Psoas muscle (tissue), 8 donors: ENCODE data around the gene MAGI1. TPM values are rescaled to one million over a fixed set of nuclear protein-coding genes. Genes with fewer than 3 reads are reported as not detected.

Experiments
- ATAC-seq, 4 donors: fragments of 200-7000 bp; cut with Tn5 transposase; one replicate each; pipeline ENCODE4 v1.9.1; 2020; ENCODE audit warnings: moderate library complexity in 3 of 4, mild to moderate bottlenecking in 2 of 4
- DNase-seq, 2 donors: peaks; one replicate each; pipeline ENCODE4 v3.0.0-alpha.2; 2020
- H3K27ac ChIP-seq: fragments of 200-600 bp; one replicate; pipeline ENCODE4 v1.8.0; 2022
- H3K27me3 ChIP-seq, 3 donors: fragments of 200-600 bp in 1 of 3; one replicate each; pipeline versions ENCODE4 v1.6.1 to v1.8.0; 2013 to 2022; ENCODE audit warnings: low read length in 2 of 3, mild to moderate bottlenecking in 2 of 3, moderate library complexity in 1 of 3; ENCODE audit not compliant: insufficient read depth in 3 of 3
- H3K36me3 ChIP-seq, 2 donors: fragments of 200-600 bp in 1 of 2; one replicate each; pipeline versions ENCODE4 v1.6.1 to v1.8.0; 2013 to 2022; ENCODE audit warnings: low read depth in 1 of 2, mild to moderate bottlenecking in 1 of 2, moderate library complexity in 1 of 2; ENCODE audit not compliant: insufficient read depth in 1 of 2
- H3K4me1 ChIP-seq: fragments of 200-600 bp; one replicate; pipeline ENCODE4 v1.8.0; 2022
- H3K4me3 ChIP-seq: fragments of 200-600 bp; one replicate; pipeline ENCODE4 v1.8.0; 2022; ENCODE audit warnings: mild to moderate bottlenecking
- H3K9me3 ChIP-seq: fragments of 200-600 bp; one replicate; pipeline ENCODE4 v1.8.0; 2022
- CTCF ChIP-seq: fragments of 200-600 bp; IDR thresholded peaks from one replicate; pipeline ENCODE4 v1.8.0; 2022; ENCODE audit warnings: antibody characterized with exemption
- WGBS, 3 donors: extraction: QIAGEN DNeasy Blood & Tissue Kit; methylation state at CpG; one replicate each; pipeline versions ENCODE4 v1.1.6 to v1.1.7; 2013; 5-methylcytosine and 5-hydroxymethylcytosine counted together
- intact Hi-C, 2 donors: fragments of 100-400 bp; cut with DNase I; formaldehyde crosslinking; loops; one replicate each; pipeline versions ENCODE4 v1.11.0 to v1.14.2; 2022
- polyA plus RNA-seq, 3 donors: library from polyadenylated mRNA; stranded (reverse); fragments of 200-250 nt; gene quantifications; one replicate each; pipeline ENCODE4 v1.2.3, GENCODE V29; 2013
- total RNA-seq, 4 donors: library from RNA; stranded (reverse); fragmentation: NEBNext Ultra II Directional in 2 of 4; extraction: Animal tissue kit (Norgen Biotek cat#: 25700) in 2 of 4; gene quantifications; one replicate each; pipeline versions ENCODE4 v1.2.1 to v1.2.4, GENCODE V29; 2021 to 2023
- donor health status: healthy with polysubstance abuse.
- donor health status: DM: no; HTN: no; CAD: no; lungs with moderate emphysema.
- donor health status: Bipolar disorder and iron deficiency.
- donor health status: healthy.
- donor health status: DM: yes; HTN: yes; CAD: no.
- donor health status: DM: no; HTN: no; CAD: no.
- donor health status: DM: no; HTN: no; CAD: no.
- donor health status: DM: yes; HTN: yes; CAD: no.

The MAGI1 gene
- total and polyA plus RNA-seq, 7 donors, result 4.5 to 8.1 (median 6.3) TPM

GRCh38 chr3:65472501-65472900, 566.2 kb downstream of the MAGI1 start:
- no peak for TF ChIP-seq CTCF
- Histone ChIP-seq H3K9me3 (no peaks in the 10 kb centered on the region), H3K27ac (no peak overlapping the region), H3K27me3 (no peaks in the 10 kb centered on the region), H3K4me3 (no peak overlapping the region), H3K36me3 (no peaks in the 10 kb centered on the region), H3K4me1 (no peaks in the 10 kb centered on the region)
- intact Hi-C loops, result no loop called here
- no peak for ATAC-seq
- WGBS, 3 donors, result 67 to 93% (median 69%) methylated on average over 3 of the region's 3 CpGs
- no peak for DNase-seq

GRCh38 chr3:65466300-65466988, 572.3 kb downstream of the MAGI1 start:
- DNase-seq (no peak), ATAC-seq (no peak)
- 88 to 91% (median 88%) methylated on average over 5 of the region's 5 CpGs for WGBS, 3 donors
- no peaks in the 10 kb centered on the region for H3K36me3 ChIP-seq
- no peaks in the 10 kb centered on the region for H3K27me3 ChIP-seq
- H3K4me1 ChIP-seq, result no peaks in the 10 kb centered on the region
- no peaks in the 10 kb centered on the region for H3K9me3 ChIP-seq
- intact Hi-C loops, result no loop called here
- TF ChIP-seq CTCF, result no peak
- H3K4me3 ChIP-seq, result no peak overlapping the region
- no peak overlapping the region for H3K27ac ChIP-seq

- TF ChIP-seq CTCF, result no peak
- intact Hi-C loops, result no loop called here
- peaks cover 0 to 4% of the 10 kb centered on the region in 2 donors for H3K36me3 ChIP-seq
Measured at GRCh38 chr3:65449841-65450428, 588.8 kb downstream of the MAGI1 start.

GRCh38 chr3:65448120-65448519, 590.6 kb downstream of the MAGI1 start:
- no peak overlapping the region for H3K27ac ChIP-seq
- WGBS, 3 donors, result 84 to 85% (median 85%) methylated on average over 3 of the region's 3 CpGs
- ATAC-seq (no peak), DNase-seq (no peak)
- no peak for TF ChIP-seq CTCF
- intact Hi-C loops, result no loop called here
- no peak overlapping the region for H3K4me3 ChIP-seq
- no peaks in the 10 kb centered on the region for H3K27me3 ChIP-seq
- H3K4me1 ChIP-seq, result no peaks in the 10 kb centered on the region
- peaks cover 0 to 4% of the 10 kb centered on the region in 2 donors for H3K36me3 ChIP-seq
- no peaks in the 10 kb centered on the region for H3K9me3 ChIP-seq

More at GRCh38 chr3:65449841-65450428, 588.8 kb downstream of the MAGI1 start:
- no peak overlapping the region for H3K27ac ChIP-seq
- DNase-seq (no peak), ATAC-seq (no peak)
- H3K4me3 ChIP-seq, result no peak overlapping the region
- no peaks in the 10 kb centered on the region for H3K4me1 ChIP-seq
- H3K9me3 ChIP-seq, result no peaks in the 10 kb centered on the region
- WGBS, 3 donors, result 95 to 99% (median 96%) methylated on average over 6 of the region's 6 CpGs
- no peaks in the 10 kb centered on the region for H3K27me3 ChIP-seq
